Fibroblast of mammary gland (primary cell): Measurements from ENCODE around the gene TMF1.

Experiments used
- DNase-seq: peaks from one replicate; pipeline ENCODE4 v3.0.0-alpha.2; 2010; ENCODE audit warnings: low read depth
- H3K4me3 ChIP-seq: 2 replicates; pipeline ENCODE4 v1.5.1; 2011; ENCODE audit warnings: low read depth, mild to moderate bottlenecking, low read length, moderate library complexity; ENCODE audit not compliant: control insufficient read depth
- TF ChIP-seq, protein P1 (sequence below): conservative IDR thresholded peaks from 2 replicates; pipeline ENCODE4 v1.5.1; 2011; ENCODE audit warnings: low read depth, low read length, inconsistent platforms; ENCODE audit not compliant: control insufficient read depth, insufficient read depth

TMF1 gene

DNA sequence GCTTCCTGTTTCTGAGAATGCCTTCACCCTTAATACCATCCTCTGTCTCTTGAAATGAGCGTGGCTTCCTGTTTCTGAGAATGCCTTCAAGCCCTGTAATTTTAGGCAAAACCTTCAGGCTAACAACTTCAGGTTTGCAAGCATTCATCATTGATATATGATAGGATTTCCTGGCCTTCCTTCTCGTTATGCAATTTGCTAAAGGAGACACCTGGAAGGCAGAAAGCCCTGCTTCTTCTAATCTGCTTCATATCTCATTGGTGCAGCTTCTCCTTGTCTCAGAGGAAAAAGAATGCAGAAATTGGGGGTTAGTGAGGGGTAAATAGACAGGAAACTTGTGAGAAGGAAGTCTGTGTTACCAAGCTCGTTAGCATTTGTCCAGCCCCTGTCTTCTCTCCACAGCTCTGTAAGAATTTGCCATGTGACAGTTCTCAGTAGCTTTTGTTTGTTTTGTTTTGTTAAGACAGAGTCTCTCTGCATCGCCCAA, 39.9 kb upstream of the TMF1 start:
- TF ChIP-seq, protein P1, sequence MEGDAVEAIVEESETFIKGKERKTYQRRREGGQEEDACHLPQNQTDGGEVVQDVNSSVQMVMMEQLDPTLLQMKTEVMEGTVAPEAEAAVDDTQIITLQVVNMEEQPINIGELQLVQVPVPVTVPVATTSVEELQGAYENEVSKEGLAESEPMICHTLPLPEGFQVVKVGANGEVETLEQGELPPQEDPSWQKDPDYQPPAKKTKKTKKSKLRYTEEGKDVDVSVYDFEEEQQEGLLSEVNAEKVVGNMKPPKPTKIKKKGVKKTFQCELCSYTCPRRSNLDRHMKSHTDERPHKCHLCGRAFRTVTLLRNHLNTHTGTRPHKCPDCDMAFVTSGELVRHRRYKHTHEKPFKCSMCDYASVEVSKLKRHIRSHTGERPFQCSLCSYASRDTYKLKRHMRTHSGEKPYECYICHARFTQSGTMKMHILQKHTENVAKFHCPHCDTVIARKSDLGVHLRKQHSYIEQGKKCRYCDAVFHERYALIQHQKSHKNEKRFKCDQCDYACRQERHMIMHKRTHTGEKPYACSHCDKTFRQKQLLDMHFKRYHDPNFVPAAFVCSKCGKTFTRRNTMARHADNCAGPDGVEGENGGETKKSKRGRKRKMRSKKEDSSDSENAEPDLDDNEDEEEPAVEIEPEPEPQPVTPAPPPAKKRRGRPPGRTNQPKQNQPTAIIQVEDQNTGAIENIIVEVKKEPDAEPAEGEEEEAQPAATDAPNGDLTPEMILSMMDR, result no peak
- no peak for DNase-seq
- no peak overlapping the region for H3K4me3 ChIP-seq

DNA sequence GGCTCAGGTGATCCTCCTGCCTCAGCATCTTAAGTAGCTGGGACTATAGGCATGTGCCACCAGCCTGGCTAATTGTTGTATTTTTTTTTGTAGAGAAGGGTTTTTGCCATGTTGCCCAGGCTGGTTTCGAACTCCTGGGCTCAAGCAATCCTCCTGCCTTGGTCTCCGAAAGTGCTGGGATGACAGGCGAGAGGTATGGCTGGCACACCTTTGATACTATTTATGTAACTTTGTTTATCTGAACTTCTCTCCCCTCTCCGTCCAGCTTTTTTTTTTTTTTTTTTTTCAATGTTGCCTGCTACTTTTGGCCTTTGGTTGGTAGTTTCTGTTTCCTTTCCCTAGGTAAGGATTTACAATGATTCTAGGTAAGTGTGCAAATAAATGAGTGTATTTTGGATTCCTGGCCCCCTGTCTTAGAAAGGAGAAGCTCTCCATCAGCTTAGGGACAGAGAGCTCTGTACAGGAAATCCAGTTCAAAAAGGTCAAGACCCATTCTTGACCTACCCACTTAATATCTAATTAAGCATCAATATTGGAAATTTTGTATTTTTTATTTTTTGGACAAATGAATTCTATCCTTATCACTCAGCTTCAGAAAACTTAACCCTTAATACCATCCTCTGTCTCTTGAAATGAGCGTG, 39.4 kb upstream of the TMF1 start:
- no peak for DNase-seq
- TF ChIP-seq, protein P1, result no peak
- H3K4me3 ChIP-seq, result no peak overlapping the region

DNA sequence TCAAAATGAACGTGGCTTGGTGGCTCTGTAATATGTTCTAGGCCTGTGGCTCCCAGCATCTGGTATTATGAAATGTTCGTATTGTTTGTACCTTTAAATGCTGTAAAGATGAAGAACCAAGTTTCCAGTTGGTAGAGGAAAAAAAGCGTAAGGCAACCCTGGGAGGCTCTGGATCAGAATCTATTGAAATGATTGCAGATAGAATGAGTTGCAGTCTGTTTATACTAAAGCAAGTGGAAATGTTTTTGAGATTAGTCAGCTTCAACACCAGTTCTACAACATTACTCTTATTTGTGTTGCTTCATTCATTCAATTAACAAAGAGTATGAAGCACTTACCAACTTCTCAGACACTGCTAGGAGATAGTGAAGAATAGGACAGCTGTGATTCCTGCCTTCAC, 37.9 kb upstream of the TMF1 start:
- TF ChIP-seq, protein P1, result no peak

DNA sequence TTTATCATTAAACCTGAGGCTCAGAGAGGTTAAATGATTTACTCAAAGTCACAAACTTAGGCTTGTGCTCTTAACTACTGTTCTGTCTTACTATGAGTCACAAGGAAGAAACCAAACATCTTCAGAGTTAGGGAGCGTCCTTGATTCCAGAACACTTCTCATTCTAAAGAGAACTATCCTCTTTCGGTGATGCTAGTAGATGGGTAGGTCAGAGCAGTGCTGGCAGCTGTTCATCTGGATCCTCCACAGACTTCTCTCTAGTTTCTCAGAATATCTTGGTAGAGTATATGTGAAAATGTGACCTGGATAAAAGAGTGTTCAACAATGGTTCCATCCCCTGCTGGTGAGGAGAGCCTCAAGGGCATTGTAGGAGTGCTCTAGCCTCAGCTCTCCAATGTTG, 35.9 kb upstream of the TMF1 start:
- H3K4me3 ChIP-seq, result peak overlapping the region; percentile 2
- peak; percentile 73 for DNase-seq
- TF ChIP-seq, protein P1, result peak; percentile 12

More for the DNA sequence above, 37.9 kb upstream of the TMF1 start:
- DNase-seq, result peak; percentile 78
- no peak overlapping the region for H3K4me3 ChIP-seq

DNA sequence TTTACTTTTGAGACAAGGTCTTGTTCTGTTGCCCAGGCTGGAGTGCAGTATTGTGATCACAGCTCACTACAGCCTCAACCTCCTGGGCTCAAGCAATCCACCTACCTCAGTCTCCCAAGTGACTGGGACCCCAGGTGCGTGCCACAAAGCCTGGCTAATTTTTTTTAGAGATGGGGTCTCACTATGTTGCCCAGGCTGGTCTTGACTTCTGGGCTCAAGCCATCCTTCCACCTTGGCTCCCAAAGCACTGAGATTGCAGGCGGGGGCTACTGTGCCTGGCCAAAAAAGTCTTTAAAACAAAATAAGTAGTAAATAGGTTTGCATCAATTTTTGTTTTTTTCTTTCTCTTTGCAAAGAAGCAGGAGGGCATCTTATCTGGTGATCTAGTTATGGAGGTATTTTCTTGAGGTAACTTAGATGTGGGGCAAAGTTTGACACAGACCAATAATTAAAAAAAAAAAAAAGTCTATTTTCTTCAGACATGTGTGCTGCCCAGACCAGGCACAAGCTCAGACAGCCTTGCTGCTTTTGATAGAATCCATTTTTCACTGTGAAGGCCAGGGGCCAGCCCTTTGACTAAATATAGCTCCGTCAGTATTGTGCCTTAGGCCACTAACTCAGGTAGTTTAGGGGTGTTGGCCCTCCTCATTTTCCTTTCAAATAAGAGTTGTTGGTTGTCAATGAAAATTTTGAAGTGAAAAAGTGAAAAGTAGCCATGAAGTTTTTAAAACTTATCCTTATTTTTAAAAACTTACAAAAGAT, 35.1 kb upstream of the TMF1 start:
- peak overlapping the region; percentile 98 for H3K4me3 ChIP-seq
- DNase-seq, result no peak
- TF ChIP-seq, protein P1, result no peak

DNA sequence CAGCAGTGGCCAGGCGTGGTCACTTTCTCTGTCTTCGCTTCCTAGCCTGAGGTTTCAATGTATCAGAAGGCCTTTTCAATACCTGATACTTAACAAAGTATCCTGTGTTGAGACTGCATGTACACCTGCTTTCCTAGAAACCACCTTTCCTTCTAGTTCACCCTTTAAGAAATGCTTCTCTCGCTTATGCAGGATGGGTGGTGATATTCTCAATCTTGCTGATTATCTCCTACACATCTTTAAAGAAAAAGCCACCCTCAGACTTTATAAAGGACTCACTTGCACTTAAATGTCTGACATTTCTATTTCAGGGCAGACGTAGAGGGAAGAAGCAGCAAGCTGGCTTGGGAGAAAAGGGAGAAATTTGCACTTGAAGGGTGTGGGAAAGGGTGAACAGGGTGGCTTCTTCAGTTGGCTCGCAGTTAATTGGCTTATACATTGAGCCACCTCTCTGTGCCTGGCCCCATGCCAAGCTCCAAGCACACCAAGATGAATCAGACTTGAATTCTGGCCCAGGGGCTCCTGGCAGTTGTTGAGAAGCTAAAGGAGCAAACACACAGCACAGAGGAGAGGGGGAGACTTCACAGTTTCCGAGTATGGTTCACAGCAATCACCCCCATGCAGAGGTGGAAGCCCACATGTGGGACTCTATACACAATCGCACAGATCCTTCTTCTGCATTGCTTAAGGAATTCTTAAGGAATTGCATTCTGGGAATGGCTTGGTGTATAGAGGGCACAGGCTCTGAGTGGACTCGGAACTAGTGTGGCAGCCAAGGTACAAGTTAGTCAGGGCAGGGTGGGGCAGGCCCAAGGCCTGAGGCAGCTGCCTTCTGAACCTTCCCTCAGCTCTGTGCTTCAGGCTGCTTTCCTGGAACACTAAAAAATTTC, 33.9 kb upstream of the TMF1 start:
- TF ChIP-seq, protein P1, result no peak
- peak; percentile 97 for DNase-seq
- H3K4me3 ChIP-seq, result peak overlapping the region; percentile 98
